ENCODE measurements around the gene SIRT7.
A peak's percentile ranks its signal among the peaks of the same experiment; 100 is the strongest.

The SIRT7 gene

DNA sequence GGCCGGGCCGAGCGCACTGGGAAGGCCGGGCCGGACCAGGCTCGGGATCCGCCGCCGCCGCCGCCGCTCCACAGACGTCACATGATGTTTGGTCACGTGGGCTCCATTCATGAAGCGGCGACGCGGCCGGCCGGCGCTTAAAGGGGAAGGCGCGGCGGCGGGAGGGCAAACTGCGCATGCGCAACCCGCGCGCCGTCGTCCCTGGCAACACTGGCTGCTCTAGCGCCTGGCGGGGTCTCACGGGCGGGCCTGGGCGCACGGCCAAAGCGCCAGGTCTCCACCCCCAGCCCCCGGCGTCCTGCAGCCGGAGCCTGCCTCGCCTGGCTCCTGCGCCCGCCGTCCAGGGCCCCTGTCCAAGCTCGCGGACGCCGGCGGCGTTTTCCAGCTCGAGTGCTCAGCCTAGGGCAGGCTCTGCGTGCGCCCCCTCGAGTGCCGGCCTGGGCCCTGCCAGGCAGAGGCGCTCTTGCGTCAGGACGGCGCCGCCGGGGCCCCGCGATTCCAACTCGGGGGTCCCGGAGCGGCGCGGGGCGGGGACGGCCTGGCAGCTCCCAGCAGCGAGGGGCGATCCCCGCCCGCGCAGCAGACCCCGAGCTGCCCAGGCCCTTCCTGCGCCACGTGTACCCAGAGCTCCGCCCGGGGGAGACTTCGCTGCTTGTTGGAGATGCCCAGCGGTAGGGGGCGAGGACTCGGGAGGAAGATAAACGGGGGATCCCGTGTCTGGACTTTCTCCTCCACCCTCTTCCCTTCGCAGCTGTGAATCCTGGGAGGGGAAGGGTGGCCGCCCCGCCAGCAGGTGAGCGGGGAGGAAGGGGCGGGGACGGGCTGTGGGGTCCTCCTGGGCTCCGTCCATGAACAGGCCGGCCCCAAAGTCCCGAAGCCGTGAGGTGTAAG lies 9.9 kb upstream of the SIRT7 start, which contains the start of gene MAFG:
TSS of gene MAFG (minus strand) at position 83 of the 891 bp plus-strand sequence. CDS start 4,550 bp downstream, outside the sequence.
- TF ChIP-seq, protein P1, sequence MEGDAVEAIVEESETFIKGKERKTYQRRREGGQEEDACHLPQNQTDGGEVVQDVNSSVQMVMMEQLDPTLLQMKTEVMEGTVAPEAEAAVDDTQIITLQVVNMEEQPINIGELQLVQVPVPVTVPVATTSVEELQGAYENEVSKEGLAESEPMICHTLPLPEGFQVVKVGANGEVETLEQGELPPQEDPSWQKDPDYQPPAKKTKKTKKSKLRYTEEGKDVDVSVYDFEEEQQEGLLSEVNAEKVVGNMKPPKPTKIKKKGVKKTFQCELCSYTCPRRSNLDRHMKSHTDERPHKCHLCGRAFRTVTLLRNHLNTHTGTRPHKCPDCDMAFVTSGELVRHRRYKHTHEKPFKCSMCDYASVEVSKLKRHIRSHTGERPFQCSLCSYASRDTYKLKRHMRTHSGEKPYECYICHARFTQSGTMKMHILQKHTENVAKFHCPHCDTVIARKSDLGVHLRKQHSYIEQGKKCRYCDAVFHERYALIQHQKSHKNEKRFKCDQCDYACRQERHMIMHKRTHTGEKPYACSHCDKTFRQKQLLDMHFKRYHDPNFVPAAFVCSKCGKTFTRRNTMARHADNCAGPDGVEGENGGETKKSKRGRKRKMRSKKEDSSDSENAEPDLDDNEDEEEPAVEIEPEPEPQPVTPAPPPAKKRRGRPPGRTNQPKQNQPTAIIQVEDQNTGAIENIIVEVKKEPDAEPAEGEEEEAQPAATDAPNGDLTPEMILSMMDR (IDR thresholded peaks at IDR 0.05): peak; percentile 51
- peak within 1 kb of the TSS; percentile 86 for H3K27ac ChIP-seq
- no peaks in the 10 kb centered on the region for H3K27me3 ChIP-seq (ENCODE audit: control insufficient read depth, insufficient read depth, low read length)
- H3K4me2 ChIP-seq (ENCODE audit: low read length): peak within 1 kb of the TSS; percentile 99
- peaks cover 4% of the 10 kb centered on the region for H3K79me2 ChIP-seq
- H2AFZ ChIP-seq: peak within 1 kb of the TSS; percentile 71
- H3K36me3 ChIP-seq (ENCODE audit: control insufficient read depth, insufficient read depth, low read length): no peaks in the 10 kb centered on the region
- no peaks in the 10 kb centered on the region for H3K9me3 ChIP-seq (ENCODE audit: control insufficient read depth, low read length)
- H3K4me1 ChIP-seq: peaks cover 19% of the 10 kb centered on the region
- H3K9ac ChIP-seq: peak within 1 kb of the TSS; percentile 87
- H3K4me3 ChIP-seq (ENCODE audit: low read depth, low read length): peak within 1 kb of the TSS; percentile 85

DNA sequence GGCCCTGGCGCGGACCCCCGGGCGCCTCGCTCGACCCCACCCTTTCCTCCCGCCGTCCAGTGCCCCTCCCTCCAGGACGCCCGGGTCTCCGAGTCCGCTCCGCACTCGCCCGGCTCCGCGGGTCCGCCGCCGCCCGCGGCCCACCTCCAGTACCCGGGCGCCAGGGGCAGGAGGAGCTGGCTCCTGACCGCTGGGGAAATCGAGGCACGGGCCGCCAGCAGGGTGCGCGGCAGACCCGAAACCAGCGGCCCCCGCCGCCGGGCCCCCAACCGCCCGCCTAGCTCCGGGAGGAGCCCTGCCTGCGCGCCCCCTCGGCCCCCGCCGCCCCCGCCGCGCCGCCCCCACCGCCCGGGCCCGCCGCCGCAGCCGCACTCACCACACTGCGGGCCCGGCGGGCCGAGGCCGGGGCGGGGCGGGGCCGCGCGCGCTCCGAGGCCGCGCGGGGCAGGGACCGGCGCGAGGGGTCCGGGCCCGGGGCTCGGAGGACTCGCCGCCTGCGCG lies 9.2 kb upstream of the SIRT7 start:
- Histone ChIP-seq H3K4me3 (ENCODE audit: low read depth, low read length) (peak overlapping the region; percentile 85), H3K36me3 (ENCODE audit: control insufficient read depth, insufficient read depth, low read length) (no peaks in the 10 kb centered on the region), H3K79me2 (peaks cover 10% of the 10 kb centered on the region), H3K27me3 (ENCODE audit: control insufficient read depth, insufficient read depth, low read length) (no peaks in the 10 kb centered on the region), H3K27ac (peak overlapping the region; percentile 86), H3K9ac (peak overlapping the region; percentile 87), H2AFZ (peak overlapping the region; percentile 16), H3K9me3 (ENCODE audit: control insufficient read depth, low read length) (no peaks in the 10 kb centered on the region), H3K4me2 (ENCODE audit: low read length) (peak overlapping the region; percentile 98), H3K4me1 (peaks cover 24% of the 10 kb centered on the region)
- TF ChIP-seq, protein P1 (IDR thresholded peaks at IDR 0.05): no peak

DNA sequence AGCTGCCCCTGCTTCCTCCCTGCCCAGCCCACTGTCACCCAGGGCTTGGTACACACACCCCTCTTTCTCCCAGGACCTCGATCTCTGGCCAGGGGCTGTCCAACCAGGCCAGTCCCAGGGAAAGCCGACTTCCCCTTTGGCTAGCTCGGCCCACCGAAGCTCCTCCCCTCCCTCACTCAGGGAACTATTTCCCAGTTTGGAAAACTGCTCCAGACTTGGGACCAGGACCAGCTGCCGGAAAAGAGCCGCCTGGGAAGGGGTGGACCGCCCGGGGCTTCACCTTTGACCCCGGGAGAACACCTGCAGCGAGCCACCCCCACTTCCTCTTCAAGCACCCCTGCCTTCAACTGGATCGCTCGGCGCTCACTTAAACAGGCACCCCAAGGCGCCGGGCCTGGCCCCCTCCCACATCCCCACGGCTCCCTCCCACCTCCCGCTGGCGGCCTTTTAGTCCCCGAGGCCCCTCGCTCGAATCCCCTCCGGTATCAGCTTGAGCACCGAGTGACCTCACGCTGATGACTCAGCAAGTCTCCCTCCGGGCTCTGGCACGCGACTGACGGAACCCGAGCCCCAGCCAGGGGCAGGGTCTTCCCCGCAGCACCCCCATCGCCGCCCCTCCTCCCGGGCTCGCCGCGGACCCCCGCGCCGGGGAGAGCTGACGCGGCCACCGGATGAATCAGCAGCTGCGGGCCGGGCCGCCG lies 8.6 kb upstream of the SIRT7 start:
- Histone ChIP-seq H3K27me3 (ENCODE audit: control insufficient read depth, insufficient read depth, low read length) (no peaks in the 10 kb centered on the region), H3K4me2 (ENCODE audit: low read length) (peak overlapping the region; percentile 98), H3K4me1 (peaks cover 24% of the 10 kb centered on the region), H3K4me3 (ENCODE audit: low read depth, low read length) (peak overlapping the region; percentile 85), H3K9ac (peak overlapping the region; percentile 87), H3K36me3 (ENCODE audit: control insufficient read depth, insufficient read depth, low read length) (no peaks in the 10 kb centered on the region), H3K79me2 (peaks cover 15% of the 10 kb centered on the region), H3K9me3 (ENCODE audit: control insufficient read depth, low read length) (no peaks in the 10 kb centered on the region), H3K27ac (peak overlapping the region; percentile 86), H2AFZ (peak overlapping the region; percentile 16)
- TF ChIP-seq, protein P1 (IDR thresholded peaks at IDR 0.05): no peak

DNA sequence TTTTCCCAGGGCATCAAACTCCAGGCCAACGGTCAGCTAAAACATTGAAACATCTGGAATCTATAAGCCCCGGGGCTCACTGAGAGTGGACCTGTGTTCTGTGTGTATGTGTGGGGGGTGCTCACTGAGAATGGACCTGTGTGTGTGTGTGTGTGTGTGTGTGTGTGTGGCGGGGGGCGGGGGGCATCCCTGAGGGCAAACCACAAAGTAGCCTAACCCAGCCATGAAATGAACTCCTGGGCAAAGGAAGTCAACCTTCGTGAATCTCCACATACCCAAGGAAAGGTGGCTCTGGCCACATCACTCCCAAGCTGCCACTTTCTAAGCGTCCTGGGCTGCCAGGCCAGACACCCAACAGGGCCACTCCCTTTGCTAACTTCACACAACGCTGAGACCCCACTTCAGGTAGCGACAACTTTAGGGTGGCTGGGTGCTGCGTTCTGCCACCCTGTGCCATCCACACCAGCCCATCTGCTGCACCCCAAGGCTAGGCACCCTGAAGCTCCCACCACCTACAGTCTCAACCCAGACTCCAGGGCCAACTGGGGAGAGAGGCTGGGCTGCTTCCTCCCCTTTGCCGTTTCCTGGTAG lies 8.0 kb upstream of the SIRT7 start:
- no peaks in the 10 kb centered on the region for H3K27me3 ChIP-seq (ENCODE audit: control insufficient read depth, insufficient read depth, low read length)
- peaks cover 18% of the 10 kb centered on the region for H3K79me2 ChIP-seq
- H3K4me2 ChIP-seq (ENCODE audit: low read length): peak overlapping the region; percentile 98
- H3K9ac ChIP-seq: no peak overlapping the region
- H2AFZ ChIP-seq: no peak overlapping the region
- H3K4me1 ChIP-seq: peaks cover 24% of the 10 kb centered on the region
- TF ChIP-seq, protein P1 (IDR thresholded peaks at IDR 0.05): no peak
- H3K4me3 ChIP-seq (ENCODE audit: low read depth, low read length): peak overlapping the region; percentile 85
- H3K36me3 ChIP-seq (ENCODE audit: control insufficient read depth, insufficient read depth, low read length): no peaks in the 10 kb centered on the region
- no peaks in the 10 kb centered on the region for H3K9me3 ChIP-seq (ENCODE audit: control insufficient read depth, low read length)
- peak overlapping the region; percentile 86 for H3K27ac ChIP-seq
